GM21528 (cell line): Measurements from ENCODE around the gene HSPA1L.

ENCODE experiments used
- ATAC-seq: cut with Tn5 transposase; IDR thresholded peaks from one replicate; pipeline ENCODE4 v1.9.1; 2021; ENCODE audit warnings: mild to moderate bottlenecking, moderate library complexity; ENCODE audit not compliant: unreplicated experiment, low FRiP score

Gene HSPA1L

GRCh38 chr6:31785475-31785874 lies 29.6 kb downstream of the HSPA1L start:
- ATAC-seq: no peak

GRCh38 chr6:31784098-31784925 lies 30.8 kb downstream of the HSPA1L start:
- ATAC-seq: no peak

- ATAC-seq: no peak
These were observed 32.8 kb downstream of the HSPA1L start for GRCh38 chr6:31782126-31782855.

GRCh38 chr6:31781244-31782125 lies 33.6 kb downstream of the HSPA1L start:
- no peak for ATAC-seq

GRCh38 chr6:31780507-31781243 lies 34.4 kb downstream of the HSPA1L start:
- ATAC-seq: no peak

GRCh38 chr6:31779908-31780307 lies 35.2 kb downstream of the HSPA1L start:
- ATAC-seq: no peak

GRCh38 chr6:31778999-31779885 lies 35.8 kb downstream of the HSPA1L start:
- ATAC-seq: no peak

GRCh38 chr6:31778193-31778592 lies 36.9 kb downstream of the HSPA1L start:
- no peak for ATAC-seq

- ATAC-seq: no peak
These were observed 37.4 kb downstream of the HSPA1L start for GRCh38 chr6:31777667-31778050.

- ATAC-seq: peak; percentile 55
These were observed 38.0 kb downstream of the HSPA1L start, which contains the start of gene VWA7 for GRCh38 chr6:31776989-31777666. TSS of gene VWA7 (minus strand) at chr6:31777328. CDS start at chr6:31776779, 549 bp downstream.

- ATAC-seq: no peak
These were observed 38.5 kb downstream of the HSPA1L start for GRCh38 chr6:31776485-31776988.

GRCh38 chr6:31775633-31776484 lies 39.2 kb downstream of the HSPA1L start:
- no peak for ATAC-seq

- no peak for ATAC-seq
These were observed 39.9 kb downstream of the HSPA1L start for GRCh38 chr6:31775184-31775583.

- ATAC-seq: no peak
These were observed 43.1 kb downstream of the HSPA1L start for GRCh38 chr6:31771992-31772358.

GRCh38 chr6:31770860-31771259 lies 44.2 kb downstream of the HSPA1L start:
- ATAC-seq: no peak

GRCh38 chr6:31769684-31770371 lies 45.3 kb downstream of the HSPA1L start:
- no peak for ATAC-seq
